NCI-H128 (cell line): Measurements from ENCODE around the gene BRMS1.
A peak's percentile ranks its signal among the peaks of the same experiment; 100 is the strongest.
"Not testable (repeated sequence)": the region's sequence is repeated elsewhere in the genome, so short reads cannot be mapped to it uniquely, and the experiment has no call there.

Experiments
- DNase-seq: peaks from one replicate; lab custom pipeline; 2025; ENCODE audit not compliant: unreplicated experiment; lab: John Stamatoyannopoulos, UW

BRMS1 gene

GRCh38 chr11:66363805-66364535 is 19.1 kb upstream of the BRMS1 start:
- no peak for DNase-seq

- no peak for DNase-seq
Measured at GRCh38 chr11:66363187-66363601, 18.3 kb upstream of the BRMS1 start.

GRCh38 chr11:66362481-66363147 is 17.7 kb upstream of the BRMS1 start:
- no peak for DNase-seq

GRCh38 chr11:66361502-66361941 is 16.6 kb upstream of the BRMS1 start:
- no peak for DNase-seq

- DNase-seq: no peak
Measured at GRCh38 chr11:66360406-66361073, 15.6 kb upstream of the BRMS1 start.

- no peak for DNase-seq
Measured at GRCh38 chr11:66359662-66360087, 14.8 kb upstream of the BRMS1 start.

GRCh38 chr11:66350560-66351235 is 5.8 kb upstream of the BRMS1 start:
- DNase-seq: not testable (repeated sequence)

GRCh38 chr11:66349084-66349386 is 4.1 kb upstream of the BRMS1 start:
- DNase-seq: no peak

GRCh38 chr11:66347425-66348276 is 2.7 kb upstream of the BRMS1 start, which contains the start of gene B4GAT1:
TSS of gene B4GAT1 (minus strand) at chr11:66347629. CDS start at chr11:66347545, 84 bp downstream.
- DNase-seq: peak; percentile 75

- no peak for DNase-seq
Measured at GRCh38 chr11:66346476-66347424, 1.8 kb upstream of the BRMS1 start.

- no peak for DNase-seq
Measured at GRCh38 chr11:66345316-66345649, 379 bp upstream of the BRMS1 start.

GRCh38 chr11:66343176-66343575 is 1.7 kb downstream of the BRMS1 start:
- no peak for DNase-seq

GRCh38 chr11:66341502-66342126 is 3.3 kb downstream of the BRMS1 start:
- DNase-seq: no peak

- no peak for DNase-seq
Measured at GRCh38 chr11:66340596-66341501, 4.1 kb downstream of the BRMS1 start.

- no peak for DNase-seq
Measured at GRCh38 chr11:66339686-66340483, 5.0 kb downstream of the BRMS1 start.

- DNase-seq: no peak
Measured at GRCh38 chr11:66339162-66339675, 5.7 kb downstream of the BRMS1 start.
